Head of caudate nucleus (tissue), 42 donors: Measurements from ENCODE around the gene PTP4A1.

Experiments used
- DNase-seq, 42 donors: peaks; one replicate each; pipeline versions ENCODE4 v3.0.0 to v3.0.0-alpha.2; 2020 to 2021; ENCODE audit warnings: mixed read lengths in 7 of 42
- intact Hi-C: fragments of 100-400 bp; cut with DNase I; formaldehyde crosslinking; loops from one replicate; pipeline ENCODE4 v1.15.0; 2022

Gene PTP4A1

GRCh38 chr6:63553208-63553607 lies 19.1 kb upstream of the PTP4A1 start:
- intact Hi-C loops = no loop called here
- DNase-seq = no peak

- DNase-seq = no peak
- intact Hi-C loops = no loop called here
Observed at GRCh38 chr6:63553900-63554299, 18.4 kb upstream of the PTP4A1 start.

- intact Hi-C loops = no loop called here
- DNase-seq = no peak
Observed at GRCh38 chr6:63554782-63555181, 17.5 kb upstream of the PTP4A1 start.

GRCh38 chr6:63556369-63556768 lies 15.9 kb upstream of the PTP4A1 start:
- no peak for DNase-seq
- intact Hi-C loops = no loop called here

DNA sequence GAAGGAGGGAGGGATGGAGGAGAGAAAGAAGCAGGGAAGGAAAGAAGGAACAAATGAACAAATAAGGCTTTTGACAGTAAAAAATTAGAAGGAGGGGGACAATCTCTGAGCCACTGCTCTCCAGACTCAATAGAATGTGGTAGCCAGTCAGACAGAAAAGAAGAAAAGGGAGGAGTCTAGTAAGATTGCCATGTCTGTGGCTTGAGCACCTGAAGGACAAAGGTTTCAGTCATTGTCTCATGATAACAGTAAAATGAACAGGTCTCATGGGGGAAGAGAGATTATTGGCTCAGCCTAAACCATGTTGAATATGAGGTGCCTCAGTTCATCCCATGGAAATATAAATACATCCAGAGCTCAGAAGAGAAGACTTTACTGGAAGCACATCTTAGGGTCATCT lies 14.0 kb upstream of the PTP4A1 start:
- intact Hi-C loops = no loop called here
- no peak for DNase-seq

DNA sequence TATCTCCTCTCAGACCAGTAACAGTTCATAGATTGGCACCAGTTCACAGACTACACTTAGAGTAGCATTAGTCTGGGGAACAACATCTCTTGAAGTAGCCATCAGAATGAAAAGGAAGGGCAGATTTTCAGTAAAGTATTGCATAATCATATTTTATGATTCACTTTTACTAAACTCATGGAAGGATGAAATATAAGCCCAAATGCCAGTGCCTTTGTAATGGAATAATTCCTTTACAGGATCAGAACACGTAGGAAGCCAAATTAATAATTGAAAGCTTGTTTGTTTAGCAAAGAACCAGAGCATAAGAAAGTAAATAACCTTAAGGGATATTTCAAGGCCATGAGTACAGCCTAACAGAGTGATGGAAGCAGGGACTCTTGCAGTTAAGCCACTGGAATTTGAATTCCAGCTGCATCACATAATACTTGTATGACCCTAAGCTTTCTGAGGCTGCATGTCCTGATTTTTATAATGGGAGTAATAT lies 11.4 kb upstream of the PTP4A1 start:
- no peak for DNase-seq
- intact Hi-C loops = no loop called here

DNA sequence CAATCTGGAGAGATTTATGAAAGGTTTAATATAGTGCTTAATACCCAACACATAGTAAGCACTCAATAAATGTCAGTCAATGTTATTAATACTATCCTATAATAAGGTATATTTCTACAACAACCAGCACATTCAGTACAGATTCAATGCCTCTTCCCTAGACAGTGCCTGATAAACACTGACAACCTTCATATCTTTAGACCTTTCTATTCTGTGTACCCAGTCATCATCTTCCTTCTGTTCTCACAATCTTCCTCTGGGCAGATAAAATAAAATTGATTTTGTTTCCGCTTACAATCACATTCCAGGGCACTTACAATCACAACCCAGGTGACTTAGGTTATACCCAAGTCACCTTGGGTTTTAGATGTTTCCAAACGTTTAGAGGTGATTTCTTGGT lies 11.0 kb upstream of the PTP4A1 start:
- intact Hi-C loops = no loop called here
- DNase-seq = no peak

DNA sequence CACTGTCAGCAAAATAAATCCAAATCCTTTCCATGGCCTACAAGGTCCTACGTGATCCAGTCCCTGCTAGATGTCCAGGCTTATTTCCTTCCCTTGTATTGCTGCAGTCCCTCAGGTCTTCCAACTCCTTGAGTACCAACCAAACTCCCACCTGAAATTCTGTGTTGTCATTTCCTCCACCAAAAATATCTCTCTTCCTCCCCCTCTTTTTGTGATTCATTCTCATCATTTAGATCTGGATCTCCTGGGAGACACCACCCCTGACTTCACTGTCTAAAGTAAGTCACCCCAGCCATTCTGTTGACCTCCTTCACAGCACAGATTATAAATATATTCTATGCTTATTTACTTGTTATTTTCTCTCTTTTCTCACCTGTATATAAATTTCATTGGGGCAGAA lies 9.0 kb upstream of the PTP4A1 start:
- peak in 4 of 42 donors; percentile 8 to 40 (median 30) for DNase-seq
- intact Hi-C loops = no loop called here

GRCh38 chr6:63565058-63565726 lies 7.1 kb upstream of the PTP4A1 start:
- intact Hi-C loops = no loop called here
- DNase-seq = no peak

DNA sequence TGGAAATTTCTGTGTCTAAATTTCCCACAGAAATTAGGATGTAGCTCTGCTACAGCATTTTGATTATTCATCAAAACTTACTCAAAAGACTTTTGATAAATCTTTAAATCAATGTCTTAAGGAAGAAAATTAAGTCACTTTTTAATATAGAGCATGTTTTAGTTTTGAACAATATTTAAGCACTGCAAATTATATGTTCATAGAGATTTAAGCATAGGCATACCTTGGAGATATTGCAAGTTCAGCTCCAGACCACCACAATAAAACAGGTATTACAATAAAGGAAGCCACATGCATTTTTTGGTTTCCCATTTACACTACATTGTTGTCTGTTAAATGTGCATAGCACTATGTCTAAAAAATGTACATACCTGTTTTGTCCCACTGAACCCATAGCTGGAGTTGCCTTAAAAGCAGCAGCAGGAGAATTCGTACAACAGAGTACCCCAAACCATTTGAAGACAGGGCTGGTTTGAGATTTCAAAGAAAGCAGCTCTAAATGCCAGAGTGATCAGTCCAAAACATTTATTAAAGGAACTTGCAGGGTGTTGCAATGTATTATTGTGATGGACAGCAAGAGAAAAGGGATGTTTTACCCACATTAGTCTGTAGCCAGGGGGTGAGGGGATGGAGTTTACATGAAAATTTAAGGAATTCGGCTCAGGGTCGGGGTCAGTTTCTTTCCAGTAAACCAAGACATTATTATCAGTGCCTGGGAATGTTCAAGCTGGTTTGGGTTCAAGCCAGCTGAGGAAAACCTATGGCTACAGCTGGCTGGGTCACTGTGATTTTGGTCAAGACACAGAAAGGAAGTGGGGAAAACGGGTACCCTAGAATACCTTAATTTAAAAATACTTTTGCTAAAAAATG lies 6.3 kb upstream of the PTP4A1 start:
- intact Hi-C loops = no loop called here
- DNase-seq = no peak

- no peak for DNase-seq
- intact Hi-C loops = no loop called here
Observed at GRCh38 chr6:63567966-63568365, 4.3 kb upstream of the PTP4A1 start.

DNA sequence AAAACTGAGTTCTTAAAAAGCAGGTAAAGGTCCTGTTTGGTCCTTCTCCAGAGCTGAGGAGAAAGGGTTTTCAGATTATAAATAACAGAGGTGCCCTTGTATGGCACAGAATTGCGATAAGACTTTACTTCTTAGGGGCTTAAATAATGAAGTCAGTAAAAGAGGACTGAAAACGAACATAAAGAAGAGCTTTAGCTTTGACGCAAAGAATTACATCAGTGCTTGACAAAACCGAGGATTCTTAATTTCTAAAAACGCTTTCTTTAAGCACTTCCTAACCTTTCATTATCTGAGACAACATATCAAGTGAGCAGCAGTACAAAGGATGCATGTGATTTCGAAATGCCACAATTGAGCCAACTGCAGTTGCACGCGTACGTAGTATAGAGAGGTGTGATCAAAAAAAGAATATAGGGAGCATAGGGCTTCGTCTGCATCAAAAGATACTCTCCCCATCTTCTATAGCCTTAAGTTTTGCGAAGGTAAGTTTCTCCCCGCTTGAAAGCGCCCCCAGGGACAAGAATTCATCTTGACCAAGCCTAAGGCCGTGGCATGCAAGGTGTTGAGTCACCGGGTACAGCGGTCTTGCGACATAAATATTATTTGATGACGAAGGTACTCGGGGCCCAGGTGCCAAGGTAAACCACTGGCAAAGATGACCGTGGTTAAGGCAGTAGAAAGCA lies 778 bp upstream of the PTP4A1 start:
- peak in 19 of 42 donors; percentile 4 to 68 (median 33) for DNase-seq

DNA sequence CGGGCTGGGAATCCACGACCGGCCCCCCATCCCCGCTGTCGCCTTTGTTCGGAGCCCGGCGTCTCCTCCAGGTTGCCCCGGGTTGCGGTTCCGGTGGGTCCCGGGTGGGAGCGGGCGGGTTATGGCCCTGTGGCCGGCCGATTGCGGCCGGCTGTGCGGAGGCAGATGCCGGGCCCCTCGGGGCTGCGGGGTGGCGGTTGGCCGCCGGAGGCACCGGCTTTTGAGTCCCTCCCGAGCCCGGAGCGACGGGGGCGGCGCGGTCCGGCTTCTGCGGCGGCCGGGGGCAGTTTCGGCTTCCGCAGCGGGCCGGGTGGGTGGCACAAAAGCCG lies 431 bp downstream of the PTP4A1 start:
- intact Hi-C loops = loop anchor here (2.0 kb wide), 1 partner anchor 62 kb away; the partner anchor contains the start of gene PHF3
- DNase-seq = no peak

More for the DNA sequence above, 778 bp upstream of the PTP4A1 start:
- intact Hi-C loops = loop anchor here (2.0 kb wide), 1 partner anchor 63 kb away; the partner anchor contains the start of gene PHF3

- DNase-seq = peak; percentile 43 to 83 (median 66)
- intact Hi-C loops = loop anchor here (2.0 kb wide), 1 partner anchor 62 kb away; the partner anchor contains the start of gene PHF3
Observed at GRCh38 chr6:63573076-63573898, 1.0 kb downstream of the PTP4A1 start.

DNA sequence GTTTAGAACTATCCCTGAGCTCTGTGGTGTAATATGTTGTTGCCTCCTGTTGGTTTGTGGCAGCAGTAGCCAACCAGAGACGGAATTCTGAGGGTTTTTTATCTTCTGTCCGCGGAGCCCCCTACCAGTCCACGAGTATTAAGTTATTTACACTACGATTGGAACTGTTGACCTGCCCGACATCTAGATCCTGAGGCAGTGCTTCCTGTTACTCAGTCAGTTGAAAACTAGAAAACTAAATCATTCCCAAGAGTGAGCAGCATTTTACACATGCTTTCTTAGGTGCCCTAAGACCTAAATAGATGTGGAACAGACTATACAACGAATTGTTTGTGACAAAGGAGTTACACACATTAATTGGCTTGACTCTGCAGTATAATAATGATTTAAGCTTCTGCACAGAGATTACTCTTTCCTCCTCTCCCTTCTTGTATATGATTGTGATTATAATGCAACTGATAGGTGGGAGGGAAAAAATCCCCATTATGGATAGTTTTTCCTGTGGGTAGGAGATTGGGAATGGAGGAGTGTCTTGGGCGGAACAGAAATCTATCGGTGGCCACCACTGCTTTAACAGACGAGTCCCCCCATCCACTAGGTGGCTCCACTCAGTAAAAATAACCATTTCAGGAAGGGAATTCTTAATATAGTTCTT lies 1.7 kb downstream of the PTP4A1 start:
- intact Hi-C loops = loop anchor here (2.0 kb wide), 1 partner anchor 61 kb away; the partner anchor contains the start of gene PHF3
- peak in 11 of 42 donors; percentile 9 to 63 (median 31) for DNase-seq

- intact Hi-C loops = no loop called here
- no peak for DNase-seq
Observed at GRCh38 chr6:63574554-63574900, 2.2 kb downstream of the PTP4A1 start.

GRCh38 chr6:63576147-63576772 lies 4.0 kb downstream of the PTP4A1 start:
- intact Hi-C loops = no loop called here
- no peak for DNase-seq
